Chondrocyte (in vitro differentiated cells): ENCODE results near the gene CMSS1. TPM values are rescaled to one million over a fixed set of nuclear protein-coding genes. Genes with fewer than 3 reads are reported as not detected.

ENCODE experiments used
- DNase-seq: peaks from one replicate; pipeline ENCODE4 v3.0.0; 2021; ENCODE audit warnings: mixed read lengths, low spot score
- H3K27ac Mint-ChIP-seq: one replicate; pipeline ENCODE4 v1.8.0; 2021; ENCODE audit warnings: mild to moderate bottlenecking, moderate library complexity, mixed read lengths; ENCODE audit not compliant: unreplicated experiment
- H3K27me3 Mint-ChIP-seq: 2 replicates; pipeline ENCODE4 v1.8.0; 2021; ENCODE audit warnings: low read depth, mixed read lengths
- H3K36me3 Mint-ChIP-seq: 2 replicates; pipeline ENCODE4 v1.8.0; 2021; ENCODE audit warnings: low read depth, mixed read lengths
- H3K4me1 Mint-ChIP-seq: 2 replicates; pipeline ENCODE4 v1.8.0; 2021; ENCODE audit warnings: low read depth, mild to moderate bottlenecking, mixed read lengths
- H3K4me3 Mint-ChIP-seq: one replicate; pipeline ENCODE4 v1.8.0; 2021; ENCODE audit warnings: mild to moderate bottlenecking, moderate library complexity, mixed read lengths; ENCODE audit not compliant: unreplicated experiment
- H3K9me3 Mint-ChIP-seq: 2 replicates; pipeline ENCODE4 v1.8.0; 2021; ENCODE audit warnings: low read depth, mixed read lengths
- CTCF ChIP-seq: fragments of 200-600 bp; sonication (generic); IDR thresholded peaks from 2 replicates; pipeline ENCODE4 v1.5.0; 2021; ENCODE audit warnings: antibody characterized with exemption, mild to moderate bottlenecking, moderate library complexity
- total RNA-seq: library from RNA; stranded (reverse); gene quantifications from 3 replicates; pipeline ENCODE4 v1.2.1, GENCODE V29; 2021

Gene CMSS1
- total RNA-seq, 1 donor from 2014 or later = 19.5 TPM

- Mint-ChIP-seq H3K9me3 (no peaks in the 10 kb centered on the region), H3K36me3 (no peaks in the 10 kb centered on the region), H3K4me1 (peaks cover 47% of the 10 kb centered on the region), H3K27ac (no peak overlapping the region), H3K27me3 (no peaks in the 10 kb centered on the region), H3K4me3 (no peak overlapping the region)
- TF ChIP-seq CTCF = no peak
- DNase-seq = no peak
These were observed 113.4 kb downstream of the CMSS1 start for GRCh38 chr3:99931059-99931458.

- Mint-ChIP-seq H3K36me3 (no peaks in the 10 kb centered on the region), H3K9me3 (no peaks in the 10 kb centered on the region), H3K4me1 (peaks cover 57% of the 10 kb centered on the region), H3K4me3 (no peak overlapping the region), H3K27me3 (no peaks in the 10 kb centered on the region), H3K27ac (no peak overlapping the region)
- TF ChIP-seq CTCF = no peak
- DNase-seq = no peak
These were observed 116.5 kb downstream of the CMSS1 start for GRCh38 chr3:99933971-99934750.

GRCh38 chr3:99934975-99935797 lies 117.5 kb downstream of the CMSS1 start:
- Mint-ChIP-seq H3K4me3 (no peak overlapping the region), H3K9me3 (no peaks in the 10 kb centered on the region), H3K27me3 (no peaks in the 10 kb centered on the region), H3K36me3 (no peaks in the 10 kb centered on the region), H3K27ac (peak overlapping the region; percentile 23), H3K4me1 (peaks cover 57% of the 10 kb centered on the region)
- no peak for DNase-seq
- TF ChIP-seq CTCF = no peak

- DNase-seq = no peak
- Mint-ChIP-seq H3K36me3 (no peaks in the 10 kb centered on the region), H3K27me3 (no peaks in the 10 kb centered on the region), H3K9me3 (no peaks in the 10 kb centered on the region), H3K4me3 (peak overlapping the region; percentile 14), H3K27ac (peak overlapping the region; percentile 76), H3K4me1 (peaks cover 54% of the 10 kb centered on the region)
- TF ChIP-seq CTCF = no peak
These were observed 120.7 kb downstream of the CMSS1 start for GRCh38 chr3:99938270-99938911.

GRCh38 chr3:99939876-99940275 lies 122.2 kb downstream of the CMSS1 start:
- Mint-ChIP-seq H3K4me1 (peaks cover 63% of the 10 kb centered on the region), H3K36me3 (no peaks in the 10 kb centered on the region), H3K4me3 (no peak overlapping the region), H3K9me3 (no peaks in the 10 kb centered on the region), H3K27ac (peak overlapping the region; percentile 13), H3K27me3 (no peaks in the 10 kb centered on the region)
- TF ChIP-seq CTCF = no peak
- no peak for DNase-seq
